ENCODE data around the gene FANCD2OS.
"Not testable (repeated sequence)": the region's sequence is repeated elsewhere in the genome, so short reads cannot be mapped to it uniquely, and the experiment has no call there.

FANCD2OS gene

GRCh38 chr3:10093678-10094077 lies 14.4 kb downstream of the FANCD2OS start:
- DNase-seq (ENCODE audit: low spot score) = no peak

- not testable (repeated sequence) for DNase-seq (ENCODE audit: low spot score)
Observed at GRCh38 chr3:10091387-10091786, 16.7 kb downstream of the FANCD2OS start.

GRCh38 chr3:10090774-10091173 lies 17.3 kb downstream of the FANCD2OS start:
- DNase-seq (ENCODE audit: low spot score) = not testable (repeated sequence)

- DNase-seq (ENCODE audit: low spot score) = no peak
Observed at GRCh38 chr3:10090179-10090578, 17.9 kb downstream of the FANCD2OS start.

- DNase-seq (ENCODE audit: low spot score) = no peak
Observed at GRCh38 chr3:10088256-10088655, 19.8 kb downstream of the FANCD2OS start.

GRCh38 chr3:10085738-10086137 lies 22.3 kb downstream of the FANCD2OS start:
- DNase-seq (ENCODE audit: low spot score) = no peak

- DNase-seq (ENCODE audit: low spot score) = no peak
Observed at GRCh38 chr3:10081871-10082270, 26.2 kb downstream of the FANCD2OS start.

- no peak for DNase-seq (ENCODE audit: low spot score)
Observed at GRCh38 chr3:10074666-10075065, 33.4 kb downstream of the FANCD2OS start.

GRCh38 chr3:10070077-10070476 lies 38.0 kb downstream of the FANCD2OS start:
- not testable (repeated sequence) for DNase-seq (ENCODE audit: low spot score)

GRCh38 chr3:10055097-10055496 lies 53.0 kb downstream of the FANCD2OS start:
- DNase-seq (ENCODE audit: low spot score) = no peak

Data from hematopoietic multipotent progenitor cell treated with erythropoietin and hydrocortisone succinate and interleukin-3 and kit ligand, for 15 days (in vitro differentiated cells).